HCT116 (cell line): Measurements from ENCODE around the gene ZNF292. TPM values are rescaled to one million over a fixed set of nuclear protein-coding genes. Genes with fewer than 3 reads are reported as not detected.
A peak's percentile ranks its signal among the peaks of the same experiment; 100 is the strongest.

Experiments
- ATAC-seq: fragments of 200-7000 bp; cut with Tn5 transposase; 2 replicates; pipeline ENCODE4 v1.9.1; 2020; ENCODE audit warnings: mild to moderate bottlenecking, moderate library complexity
- Bru-seq: library from RNA; stranded (reverse); fragments of 400-500 nt; gene quantifications from one replicate; lab custom pipeline; 2021; lab: Mats Ljungman, UMichigan
- BruChase-seq, 2 experiments: library from RNA; stranded (reverse); fragments of 400-500 nt; gene quantifications; one replicate each; lab custom pipeline; 2021; lab: Mats Ljungman, UMichigan
- BruUV-seq: library from RNA; stranded (reverse); fragments of 400-500 nt; replicated peaks from 2 replicates; lab custom pipeline; 2021; lab: Mats Ljungman, UMichigan
- CTCF ChIA-PET: fragments of 300-600 bp; sonication (Branson Sonifier 250); formaldehyde crosslinking; loops from one replicate; lab custom pipeline; 2021; ENCODE audit warnings: antibody characterized with exemption; lab: Charles Lee
- POLR2A ChIA-PET: fragments of 300-600, 350-600 bp; sonication (Branson Sonifier 250); formaldehyde crosslinking; loops from one replicate; lab custom pipeline; 2021; ENCODE audit warnings: antibody characterized with exemption; lab: Charles Lee
- RAD21 ChIA-PET, 2 experiments: fragments of 300-600 bp; sonication (Branson Sonifier 250); formaldehyde crosslinking; loops; one replicate each; lab custom pipeline; 2023; ENCODE audit warnings: low total read pairs in 2 of 2; ENCODE audit not compliant: uncharacterized antibody in 2 of 2, unreplicated experiment in 2 of 2, low non-redundant PET in 1 of 2; lab: Charles Lee
- DNase-seq: peaks from one replicate; pipeline ENCODE4 v3.0.0-alpha.2; 2010; ENCODE audit warnings: low read depth, low spot score
- H2AFZ ChIP-seq: fragments of 200-600 bp; shearing (Covaris generic), sonication (generic); 2 replicates; pipeline ENCODE4 v1.6.1; 2017; ENCODE audit warnings: low read depth, mixed run types, mixed read lengths, antibody characterized with exemption, low read length; ENCODE audit not compliant: poor library complexity, severe bottlenecking
- H3K27ac ChIP-seq: 2 replicates; pipeline ENCODE4 v1.5.1; 2012; ENCODE audit warnings: low read depth, low read length
- H3K27me3 ChIP-seq: fragments of 200-600 bp; sonication (generic); 2 replicates; pipeline ENCODE4 v1.6.1; 2016; ENCODE audit warnings: mixed run types, low read length, mixed read lengths; ENCODE audit not compliant: insufficient read depth
- H3K36me3 ChIP-seq, 2 experiments: fragments of 200-500 bp in 1 of 2; fragments of 200-600 bp in 1 of 2; sonication (Bioruptor generic) in 1 of 2; sonication (generic) in 1 of 2; 2 replicates each; pipeline versions ENCODE4 v1.5.1 to v1.6.1; 2014 to 2016; ENCODE audit warnings: low read length in 2 of 2, inconsistent platforms in 1 of 2, mixed read lengths in 1 of 2, mixed run types in 1 of 2; ENCODE audit not compliant: insufficient read depth in 2 of 2, control insufficient read depth in 1 of 2
- H3K4me1 ChIP-seq, 2 experiments: fragments of 200-600 bp in 1 of 2; sonication (generic) in 1 of 2; 2 replicates each; pipeline versions ENCODE4 v1.5.1 to v1.6.1; 2012 to 2017; ENCODE audit warnings: low read length in 2 of 2, inconsistent platforms in 1 of 2, mild to moderate bottlenecking in 1 of 2, mixed read lengths in 1 of 2, mixed run types in 1 of 2, moderate library complexity in 1 of 2; ENCODE audit not compliant: insufficient read depth in 2 of 2, control insufficient read depth in 1 of 2
- H3K4me2 ChIP-seq: fragments of 200-600 bp; sonication (generic); 2 replicates; pipeline ENCODE4 v1.6.1; 2017; ENCODE audit warnings: mixed run types, low read length, mixed read lengths
- H3K4me3 ChIP-seq, 2 experiments: fragments of 200-600 bp in 1 of 2; sonication (generic) in 1 of 2; replicated peaks in 1 of 2; 2 replicates each; pipeline ENCODE4 v1.5.1; 2011 to 2016; ENCODE audit warnings: low read length in 2 of 2, control low read depth in 1 of 2, low read depth in 1 of 2, mild to moderate bottlenecking in 1 of 2, mixed read lengths in 1 of 2, mixed run types in 1 of 2
- H3K79me2 ChIP-seq: fragments of 200-600 bp; sonication (generic); 2 replicates; pipeline ENCODE4 v1.6.1; 2017; ENCODE audit warnings: mild to moderate bottlenecking, mixed run types, low read length, moderate library complexity, mixed read lengths; ENCODE audit not compliant: insufficient read depth
- H3K9ac ChIP-seq: fragments of 200-600 bp; sonication (generic); 2 replicates; pipeline ENCODE4 v1.6.1; 2016; ENCODE audit warnings: low read length, mixed read lengths
- H3K9me2 ChIP-seq: fragments of 200-600 bp; sonication (generic), shearing (Covaris generic); 2 replicates; pipeline ENCODE4 v1.6.1; 2017; ENCODE audit warnings: mixed run types, mild to moderate bottlenecking, moderate library complexity; ENCODE audit not compliant: insufficient read depth
- H3K9me3 ChIP-seq, 2 experiments: fragments of 200-500 bp in 1 of 2; fragments of 200-600 bp in 1 of 2; sonication (Bioruptor generic) in 1 of 2; sonication (generic) in 1 of 2; 2 replicates each; pipeline ENCODE4 v1.6.1; 2014 to 2017; ENCODE audit warnings: low read length in 2 of 2, mixed read lengths in 2 of 2, inconsistent platforms in 1 of 2, low read depth in 1 of 2, mild to moderate bottlenecking in 1 of 2, mixed run types in 1 of 2, moderate library complexity in 1 of 2; ENCODE audit not compliant: control insufficient read depth in 1 of 2, insufficient read depth in 1 of 2
- H4K20me1 ChIP-seq: fragments of 200-600 bp; sonication (generic), shearing (Covaris generic); 2 replicates; pipeline ENCODE4 v1.6.1; 2017; ENCODE audit warnings: mixed run types, mild to moderate bottlenecking, moderate library complexity; ENCODE audit not compliant: insufficient read depth
- CBX3 ChIP-seq: IDR thresholded peaks from 2 replicates; pipeline ENCODE4 v1.6.1; 2012; ENCODE audit warnings: low read depth
- CEBPB ChIP-seq: IDR thresholded peaks from 2 replicates; pipeline ENCODE4 v1.6.1; 2012; ENCODE audit warnings: low read depth
- CTCF ChIP-seq, 3 experiments: fragments of 200-600 bp in 1 of 3; sonication (generic) in 1 of 3; IDR thresholded peaks in 2 of 3; conservative IDR thresholded peaks in 1 of 3; 2 replicates each; pipeline ENCODE4 v1.5.1; 2012 to 2017; ENCODE audit warnings: low read depth in 2 of 3, low read length in 2 of 3, antibody characterized with exemption in 1 of 3, borderline replicate concordance in 1 of 3, control low read depth in 1 of 3, mild to moderate bottlenecking in 1 of 3, mixed read lengths in 1 of 3, mixed run types in 1 of 3, moderate library complexity in 1 of 3; ENCODE audit not compliant: insufficient read depth in 1 of 3
- EGR1 ChIP-seq: IDR thresholded peaks from 2 replicates; pipeline ENCODE4 v1.6.1; 2012; ENCODE audit warnings: low read depth
- ELF1 ChIP-seq: IDR thresholded peaks from 2 replicates; pipeline ENCODE4 v1.6.1; 2012; ENCODE audit warnings: low read depth, borderline replicate concordance
- EZH2 ChIP-seq: fragments of 200-600 bp; sonication (generic); IDR thresholded peaks from 2 replicates; pipeline ENCODE4 v1.6.1; 2017; ENCODE audit warnings: antibody characterized with exemption, mixed run types
- EZH2phosphoT487 ChIP-seq: fragments of 200-600 bp; IDR thresholded peaks from 2 replicates; pipeline ENCODE4 v1.6.1; 2018; ENCODE audit warnings: antibody characterized with exemption, borderline replicate concordance
- FOSL1 ChIP-seq: IDR thresholded peaks from 2 replicates; pipeline ENCODE4 v1.6.1; 2012; ENCODE audit warnings: low read depth
- JUND ChIP-seq: IDR thresholded peaks from 2 replicates; pipeline ENCODE4 v1.6.1; 2012
- MAX ChIP-seq: IDR thresholded peaks from 2 replicates; pipeline ENCODE4 v1.6.1; 2012
- POLR2AphosphoS5 ChIP-seq: IDR thresholded peaks from 2 replicates; pipeline ENCODE4 v1.6.1; 2011; ENCODE audit warnings: mild to moderate bottlenecking, low read depth, low read length, moderate library complexity
- RAD21 ChIP-seq: IDR thresholded peaks from 2 replicates; pipeline ENCODE4 v1.6.1; 2012; ENCODE audit warnings: low read depth, mild to moderate bottlenecking
- SIN3A ChIP-seq: IDR thresholded peaks from 2 replicates; pipeline ENCODE4 v1.6.1; 2012; ENCODE audit warnings: low read depth
- SP1 ChIP-seq: IDR thresholded peaks from 2 replicates; pipeline ENCODE4 v1.6.1; 2012; ENCODE audit warnings: low read depth
- TCF7L2 ChIP-seq: IDR thresholded peaks from 2 replicates; pipeline ENCODE4 v1.7.0; 2011; ENCODE audit warnings: borderline replicate concordance, inconsistent platforms; ENCODE audit not compliant: insufficient read depth, insufficient read length; ENCODE audit errors: extremely low read depth
- YY1 ChIP-seq: IDR thresholded peaks from 2 replicates; pipeline ENCODE4 v1.6.1; 2011; ENCODE audit warnings: low read length, low read depth, moderate library complexity, mild to moderate bottlenecking; ENCODE audit not compliant: insufficient replicate concordance; ENCODE audit errors: extremely low read depth
- ZBTB33 ChIP-seq: IDR thresholded peaks from 2 replicates; pipeline ENCODE4 v1.6.1; 2011; ENCODE audit warnings: mild to moderate bottlenecking, low read length, moderate library complexity; ENCODE audit not compliant: insufficient replicate concordance; ENCODE audit errors: extremely low read depth
- ZNF274 ChIP-seq: fragments of 200-500 bp; sonication (Bioruptor generic); IDR thresholded peaks from 2 replicates; pipeline ENCODE4 v1.6.1; 2014; ENCODE audit warnings: mild to moderate bottlenecking, low read depth, low read length, inconsistent platforms
- intact Hi-C: fragments of 100-400 bp; cut with micrococcal nuclease; formaldehyde crosslinking; loops from 2 replicates; pipeline ENCODE4 v1.10.0; 2022
- long read RNA-seq: library from polyadenylated mRNA; unstranded; transcript quantifications from one replicate; pipeline ENCODE4 v2.0.0, GENCODE V29; 2021; ENCODE audit not compliant: unreplicated experiment
- polyA plus RNA-seq: library from polyadenylated mRNA; unstranded; fragments of >200 nt; gene quantifications from 2 replicates; pipeline ENCODE4 v1.2.1, GENCODE V29; 2012; ENCODE audit warnings: missing spikeins
- total RNA-seq: library from RNA; stranded (reverse); gene quantifications from one replicate; pipeline ENCODE4 v1.2.1, GENCODE V29; 2021; ENCODE audit not compliant: unreplicated experiment

The ZNF292 gene
- total RNA-seq (35.3 TPM), Bru-seq, nascent RNA (percentile 90 among the genes with signal in this experiment), BruChase-seq, experiment 1, labeled RNA remaining after a 6-hour chase (percentile 72 among the genes with signal in this experiment), BruChase-seq, experiment 2, labeled RNA remaining after a 2-hour chase (percentile 88 among the genes with signal in this experiment)
- polyA plus RNA-seq, result 6.5 and 9.5 TPM in 2 replicates
- long read RNA-seq, full-length matches to known transcripts, result 4 of 24 reads
- long read RNA-seq, partial matches to known transcripts, result 3 of 24 reads
- long read RNA-seq, other reads (novel, unspliced or antisense), result 17 of 24 reads

- H3K9me3 ChIP-seq, result no peaks in the 10 kb centered on the region
- intact Hi-C loops, result loop anchor here (5.0 kb wide), 1 partner anchor 317 kb away; the partner anchor contains the start of gene SLC35A1
- no TSS peak for BruUV-seq
- DNase-seq (peak; percentile 94), ATAC-seq (peak; percentile 94)
- H3K9me2 ChIP-seq, result no peaks in the 10 kb centered on the region
- H3K4me1 ChIP-seq, result peaks cover 13 to 27% of the 10 kb centered on the region in 2 experiments
- TF ChIP-seq YY1, result peak; percentile 95
- no peak for TF ChIP-seq EZH2phosphoT487
- TF ChIP-seq POLR2AphosphoS5, result peak; percentile 80
- peak; percentile 60 for TF ChIP-seq ZBTB33
- no peak for TF ChIP-seq CTCF (IDR thresholded peaks at IDR 0.05 in 2 of 3, conservative IDR thresholded peaks at IDR 0.05 in 1 of 3; ENCODE audit: borderline replicate concordance in 1 of 3, insufficient read depth in 1 of 3, low read depth in 2 of 3, low read length in 2 of 3)
- peak; percentile 85 for TF ChIP-seq SIN3A
- no peak for TF ChIP-seq FOSL1
- peak; percentile 98 for TF ChIP-seq TCF7L2
- TF ChIP-seq EGR1, result no peak; the same call in 1 of the 2 replicates
- no peak for TF ChIP-seq CEBPB
- TF ChIP-seq JUND, result no peak; the same call in 1 of the 2 replicates
- no peak for TF ChIP-seq RAD21
- no peak for TF ChIP-seq EZH2
- peak; percentile 85 for TF ChIP-seq SP1
- TF ChIP-seq MAX, result peak; percentile 99
- TF ChIP-seq ZNF274, result no peak
- no peak for TF ChIP-seq ELF1
- TF ChIP-seq CBX3, result peak; percentile 96
- H3K4me3 ChIP-seq, result peak within 1 kb of the TSS; percentile 89 to 91
- POLR2A ChIA-PET, result no interaction called here
- RAD21 ChIA-PET, result no interaction called here
- H3K4me2 ChIP-seq, result peak within 1 kb of the TSS; percentile 84
- H3K9ac ChIP-seq, result peak within 1 kb of the TSS; percentile 85
- no peaks in the 10 kb centered on the region for H3K27me3 ChIP-seq
- H3K79me2 ChIP-seq, result peaks cover 48% of the 10 kb centered on the region
- CTCF ChIA-PET, result no interaction called here
- peak within 1 kb of the TSS; percentile 50 for H2AFZ ChIP-seq
- 0 out of 4 replicates have a peak, but pooled peaks cover 0 to 6% of the 10 kb centered on the region in 2 experiments for H3K36me3 ChIP-seq
- H4K20me1 ChIP-seq, result no peaks in the 10 kb centered on the region
- peak within 1 kb of the TSS; percentile 87 for H3K27ac ChIP-seq
Measured at GRCh38 chr6:87154993-87155841, at the start of gene ZNF292. Gene ZNF292 (plus strand): TSS chr6:87155565. CDS start chr6:87155592, 27 bp downstream.
